ENCODE results near the gene PDLIM1. TPM values are rescaled to one million over a fixed set of nuclear protein-coding genes. Genes with fewer than 3 reads are reported as not detected.
"Not testable (repeated sequence)": the region's sequence is repeated elsewhere in the genome, so short reads cannot be mapped to it uniquely, and the experiment has no call there.

Gene PDLIM1
- polyA plus RNA-seq, 1 donor: 69.4 TPM

GRCh38 chr10:95208702-95209391, 82.0 kb downstream of the PDLIM1 start:
- DNase-seq: no peak

- not testable (repeated sequence) for DNase-seq
These were observed 87.9 kb downstream of the PDLIM1 start for GRCh38 chr10:95202865-95203264.

DNA sequence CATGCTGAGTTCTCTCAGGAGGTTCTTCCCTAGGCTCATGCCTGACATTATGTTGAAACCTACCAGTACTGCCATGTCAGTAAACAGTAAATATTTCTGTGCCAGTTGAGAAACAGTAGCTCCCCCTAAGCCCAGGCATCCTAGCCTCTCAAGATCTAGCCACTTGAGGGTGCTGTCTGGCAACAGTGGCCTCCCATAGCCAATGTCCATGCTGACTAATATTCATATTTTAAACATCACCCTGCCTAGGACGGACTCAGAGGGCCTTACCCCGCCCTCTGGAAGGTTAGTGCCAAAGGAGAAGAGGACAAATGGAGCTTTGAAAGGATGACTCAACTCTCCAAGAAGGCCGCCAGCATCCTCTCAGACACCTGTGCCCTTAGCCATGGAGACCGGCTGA, 89.1 kb downstream of the PDLIM1 start:
- DNase-seq: no peak

GRCh38 chr10:95196046-95196445, 94.8 kb downstream of the PDLIM1 start:
- no peak for DNase-seq

DNA sequence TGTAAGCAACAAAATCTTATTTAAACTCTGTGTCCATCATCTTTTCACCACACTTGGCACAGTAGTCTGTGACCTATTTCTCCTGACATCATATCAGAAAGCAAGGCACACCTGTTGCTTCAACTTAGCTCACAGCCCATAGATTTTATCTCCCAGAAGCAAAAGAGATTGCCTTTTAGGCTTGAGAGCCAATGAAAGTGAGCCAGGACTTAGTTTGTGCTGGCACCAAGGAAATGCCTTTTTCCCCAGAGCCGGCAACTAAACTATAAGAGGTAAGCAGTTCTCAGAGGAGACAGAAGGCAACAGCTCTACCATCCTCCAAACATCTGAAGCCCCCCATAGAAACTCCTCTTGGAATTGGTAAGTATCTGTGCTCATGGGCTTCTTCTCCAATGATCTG, 96.9 kb downstream of the PDLIM1 start, which contains the start of gene ACSM6:
ACSM6 (plus strand) TSS at position 295 of the 400 bp plus-strand sequence. CDS start 248 bp downstream, outside the sequence.
- DNase-seq: no peak

DNA sequence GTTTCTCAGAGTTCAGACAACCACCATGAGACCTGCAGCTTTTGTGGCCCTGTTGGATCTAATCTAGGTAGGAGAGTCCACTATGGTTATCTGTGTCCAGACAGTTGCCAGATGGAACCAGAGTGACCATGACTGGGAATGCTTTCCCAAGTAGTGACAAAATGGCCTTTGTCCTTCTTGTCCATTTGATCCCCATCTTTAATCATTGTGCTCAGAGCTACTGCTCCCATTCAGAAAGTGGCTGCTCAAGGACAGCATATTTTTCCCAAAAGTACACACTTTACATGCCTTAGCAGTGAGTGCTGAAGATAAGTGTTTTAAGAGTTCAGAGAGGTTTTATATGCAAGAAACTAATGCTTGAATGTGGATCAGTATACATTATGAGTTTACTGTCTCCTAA, 102.2 kb downstream of the PDLIM1 start:
- DNase-seq: no peak

GRCh38 chr10:95187617-95188016, 103.2 kb downstream of the PDLIM1 start:
- no peak for DNase-seq

Other genes with a start within 250 kb of the PDLIM1 start
- 12.4 TPM for gene CYP2C8, start 221.5 kb downstream of the PDLIM1 start, polyA plus RNA-seq (ENCODE audit: insufficient read length)
- 0.86 TPM for gene ACSM6, start 96.8 kb downstream of the PDLIM1 start, polyA plus RNA-seq (ENCODE audit: insufficient read length)

Data from left kidney (tissue), 2 donors.